DOHH2 (cell line): ENCODE results near the gene PSMA3.

ENCODE experiments used
- CTCF ChIP-seq: fragments of 200-600 bp; sonication (generic); IDR thresholded peaks from one replicate; pipeline ENCODE4 v1.5.1; 2014; ENCODE audit warnings: antibody characterized with exemption, mild to moderate bottlenecking, low read depth, low read length; ENCODE audit not compliant: poor library complexity, severe bottlenecking
- EZH2phosphoT487 ChIP-seq: fragments of 200-600 bp; sonication (generic); IDR thresholded peaks from 2 replicates; pipeline ENCODE4 v1.6.1; 2017; ENCODE audit warnings: borderline replicate concordance, mild to moderate bottlenecking, antibody characterized with exemption, low read length, moderate library complexity, mixed read lengths

DNA sequence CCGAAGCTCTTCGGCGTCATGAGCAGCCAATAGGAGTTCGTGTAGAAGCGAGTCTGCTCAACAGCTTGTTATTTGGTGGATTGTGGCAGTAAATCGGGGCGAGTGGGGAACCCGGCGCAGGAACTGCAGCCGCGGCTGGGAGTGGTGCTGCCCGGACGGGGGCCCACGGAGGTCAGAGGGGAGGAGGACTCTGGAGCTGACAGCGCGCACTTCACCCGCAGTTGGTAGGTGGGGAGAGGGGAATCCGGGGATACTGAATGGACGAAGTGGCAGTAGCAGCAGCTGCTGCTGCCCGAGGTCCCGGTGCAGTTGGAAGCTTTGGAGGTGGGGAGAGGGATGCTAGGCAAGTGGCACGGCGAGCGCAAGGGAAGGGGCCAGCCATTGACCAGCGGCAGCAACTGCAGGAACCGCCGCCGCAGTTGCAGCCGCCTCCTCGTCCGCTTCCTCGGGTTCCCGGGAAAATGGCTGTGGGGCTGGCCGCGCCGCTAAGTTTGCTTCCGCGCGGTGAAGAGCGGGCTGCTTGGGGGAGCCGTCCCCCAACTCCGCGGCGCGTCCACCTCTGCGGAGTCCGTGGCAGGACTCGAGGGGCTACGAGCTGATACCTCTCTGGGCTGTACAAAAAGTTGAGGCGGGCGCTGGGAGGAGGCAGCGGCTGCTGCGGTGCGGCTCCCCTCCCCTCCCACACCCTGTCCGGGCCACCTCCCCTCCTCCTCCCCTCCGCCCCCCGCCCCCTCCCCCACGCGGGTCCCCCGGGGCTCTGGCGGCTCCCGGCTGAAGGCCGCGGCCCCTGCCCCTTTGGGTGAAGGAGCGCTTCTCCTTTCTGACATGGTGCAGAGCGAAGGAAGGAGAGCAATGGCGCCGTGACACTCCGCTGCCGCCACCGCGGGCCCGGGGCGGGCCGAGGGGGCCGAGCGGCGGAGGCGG is 54.1 kb downstream of the PSMA3 start, which contains the start of gene ARID4A:
- TF ChIP-seq CTCF (no peak), EZH2phosphoT487 (no peak)
